HG03469 (cell line): ENCODE data around the gene CACNB2.

Source experiments
- ATAC-seq: cut with Tn5 transposase; IDR thresholded peaks from one replicate; pipeline ENCODE4 v1.9.1; 2021; ENCODE audit warnings: mild to moderate bottlenecking, moderate library complexity, moderate number of reproducible peaks; ENCODE audit not compliant: unreplicated experiment

Gene CACNB2

DNA sequence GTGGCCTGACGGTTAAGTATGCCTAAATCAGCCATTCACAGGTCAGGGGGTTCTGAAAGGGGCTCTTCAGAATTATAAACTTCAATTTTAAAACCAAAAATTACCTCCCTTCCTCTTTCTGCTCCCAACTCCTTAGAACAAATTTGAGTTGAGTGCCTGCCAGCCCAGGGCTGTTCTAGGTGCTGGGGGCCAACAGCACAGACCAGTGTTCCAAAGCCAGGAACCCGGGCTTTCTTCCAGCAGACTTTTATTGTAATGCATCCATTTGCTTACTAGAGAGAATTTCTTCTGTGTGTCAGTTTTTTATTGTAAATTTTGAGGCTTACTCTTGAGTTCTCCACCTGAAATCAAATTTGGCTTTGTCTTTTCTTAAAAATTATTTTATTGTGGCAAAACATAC is 238.5 kb downstream of the CACNB2 start:
- no peak for ATAC-seq

DNA sequence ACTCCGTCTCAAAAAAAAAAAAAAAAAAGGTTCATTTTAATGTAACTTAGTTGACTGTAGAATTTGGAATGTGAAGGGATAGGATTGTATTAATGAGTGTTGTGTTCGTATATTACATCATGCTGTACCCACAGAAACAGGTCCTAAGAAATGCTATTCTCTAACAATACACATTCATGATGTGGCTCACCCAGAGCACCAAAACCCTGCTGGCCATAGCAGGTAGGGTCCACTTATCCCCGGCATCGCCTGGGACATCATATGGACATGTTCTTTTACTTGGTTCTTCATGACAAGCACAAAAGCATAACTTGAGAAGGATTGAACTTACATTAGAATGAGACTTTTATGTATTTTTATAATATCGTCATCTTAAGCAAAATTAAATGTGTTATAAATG is 241.5 kb downstream of the CACNB2 start:
- no peak for ATAC-seq

DNA sequence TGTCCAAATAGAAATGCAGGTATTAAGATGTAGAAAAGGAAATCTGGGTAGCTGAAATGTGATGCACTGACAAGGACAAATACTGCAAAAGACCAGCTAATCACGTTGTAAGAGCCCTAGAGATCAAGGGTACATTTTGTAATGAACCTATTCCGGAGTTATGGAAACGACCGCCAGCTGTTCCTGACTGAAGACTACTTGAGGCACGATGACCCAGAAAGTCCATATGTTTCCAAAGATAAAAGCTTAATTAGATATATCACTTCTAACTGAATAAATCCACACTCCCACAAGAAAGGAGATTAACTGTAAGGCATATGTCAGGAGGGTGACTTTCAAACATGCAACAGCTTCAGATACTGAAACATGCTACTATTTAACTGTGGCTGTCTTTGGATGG is 257.7 kb downstream of the CACNB2 start:
- no peak for ATAC-seq

DNA sequence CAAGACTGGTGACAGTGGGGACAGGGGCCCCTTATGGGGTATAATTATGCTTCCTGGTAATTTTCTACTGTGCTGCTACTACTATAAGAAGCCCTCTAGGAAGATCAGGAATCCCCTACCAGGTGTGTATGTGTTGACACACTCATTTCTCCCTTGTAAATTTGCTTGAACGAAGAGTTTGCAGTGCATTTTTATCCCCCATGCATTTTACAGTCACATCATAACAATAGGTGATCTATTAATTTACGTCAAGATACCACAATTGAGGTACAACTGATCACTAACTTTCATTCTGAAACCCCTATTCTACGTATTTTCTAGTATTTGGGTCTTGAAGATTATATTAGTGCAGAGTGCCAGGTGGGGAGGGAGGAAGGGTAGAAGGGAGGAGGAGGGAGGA is 258.9 kb downstream of the CACNB2 start:
- peak; percentile 66 for ATAC-seq

DNA sequence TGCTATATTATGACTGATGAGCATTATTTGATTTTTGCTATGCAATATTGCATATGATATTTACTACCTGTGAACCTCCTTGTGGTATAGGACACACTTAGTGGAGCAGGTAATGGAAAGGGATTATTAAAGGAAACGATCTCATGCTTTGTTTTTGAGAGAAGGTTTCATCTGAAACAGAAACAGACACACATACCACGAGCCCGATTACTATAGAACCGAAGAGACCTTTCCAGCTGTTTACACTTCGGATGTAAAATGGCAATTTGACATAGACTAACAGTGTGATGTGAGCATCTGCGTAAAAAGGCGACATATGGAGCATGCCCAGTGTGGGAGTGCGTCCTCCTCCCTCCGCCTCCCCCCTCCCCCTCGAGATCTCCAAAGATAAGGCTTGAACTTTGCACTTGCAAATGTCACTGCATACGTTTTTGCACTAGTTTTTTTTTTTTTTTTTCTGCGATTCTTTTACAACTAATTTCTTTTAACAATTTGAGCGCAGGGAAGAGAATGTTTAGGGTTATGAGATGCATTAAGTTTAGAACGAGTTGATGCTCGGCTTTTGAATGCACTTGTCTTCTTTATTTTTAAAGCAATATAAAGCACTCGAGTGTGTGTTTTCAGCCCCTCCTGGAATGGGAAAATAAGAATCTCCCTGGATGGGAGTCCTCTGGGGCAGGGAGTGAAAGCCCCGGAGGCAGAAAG is 260.1 kb downstream of the CACNB2 start:
- ATAC-seq: no peak

DNA sequence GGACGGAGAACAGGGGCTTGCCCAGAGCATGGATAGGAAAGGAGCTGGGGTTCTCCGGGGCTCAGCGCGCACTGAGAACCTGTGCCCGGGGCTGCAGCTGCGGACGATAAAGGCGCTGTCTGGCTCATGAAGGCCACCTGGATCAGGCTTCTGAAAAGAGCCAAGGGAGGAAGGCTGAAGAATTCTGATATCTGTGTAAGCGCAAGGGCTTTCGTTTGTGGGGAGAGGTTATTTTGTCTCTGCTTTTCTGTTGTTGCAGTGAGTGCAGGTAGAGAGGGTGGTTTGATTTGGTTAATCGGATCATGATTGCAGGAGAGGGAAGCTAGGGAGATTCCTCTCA is 260.7 kb downstream of the CACNB2 start:
- ATAC-seq: no peak

DNA sequence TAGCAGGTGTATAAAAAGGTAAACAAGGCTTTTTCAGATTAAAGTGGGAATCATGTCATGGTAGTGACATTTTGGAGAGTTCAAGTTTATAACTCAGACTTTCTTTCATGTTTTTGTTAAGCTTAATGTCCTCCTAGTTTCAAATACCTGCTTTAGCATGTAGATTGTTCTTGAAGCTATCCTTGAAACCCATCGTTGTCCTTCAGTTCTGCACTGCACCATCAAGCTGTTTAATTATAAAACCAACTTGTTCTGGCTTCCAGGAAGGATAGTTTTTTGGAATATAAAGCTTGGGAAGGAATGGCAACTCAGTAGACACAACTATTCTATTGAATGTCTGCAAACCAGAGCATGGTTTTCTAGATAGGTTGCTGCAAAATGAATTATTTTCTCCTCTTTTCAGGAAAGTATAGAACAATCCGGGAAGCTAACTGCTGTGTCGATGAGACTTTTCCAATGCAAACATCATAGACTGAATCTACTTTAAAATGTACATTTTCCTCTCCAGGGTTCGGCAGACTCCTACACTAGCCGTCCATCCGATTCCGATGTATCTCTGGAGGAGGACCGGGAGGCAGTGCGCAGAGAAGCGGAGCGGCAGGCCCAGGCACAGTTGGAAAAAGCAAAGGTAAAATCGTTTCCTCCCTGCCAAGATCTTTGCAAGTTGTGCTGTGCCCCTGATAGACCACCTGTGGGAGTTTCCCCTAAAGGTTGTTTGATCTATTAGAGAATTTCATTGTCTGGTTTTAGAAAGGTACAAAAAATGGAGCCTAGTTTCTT is 261.4 kb downstream of the CACNB2 start:
- ATAC-seq: no peak

DNA sequence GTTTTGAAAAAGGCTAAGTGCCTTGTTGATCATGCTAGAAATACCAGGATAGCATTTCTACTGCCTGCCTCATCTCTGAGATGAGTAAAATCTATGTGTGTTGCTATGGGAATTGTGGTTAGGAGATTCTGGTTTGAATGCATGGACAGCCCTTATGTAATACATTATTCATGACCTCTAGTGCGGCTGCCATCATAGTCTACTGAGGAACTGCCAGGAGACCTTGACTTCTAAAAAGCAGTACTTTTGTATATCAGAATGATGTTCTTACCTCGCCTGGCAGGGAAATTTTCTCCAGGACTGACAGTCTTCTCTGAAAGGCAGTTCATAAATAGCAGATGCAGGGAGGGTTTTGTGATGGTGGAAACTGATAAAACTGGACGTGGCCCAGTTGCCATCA is 262.6 kb downstream of the CACNB2 start:
- ATAC-seq: no peak

DNA sequence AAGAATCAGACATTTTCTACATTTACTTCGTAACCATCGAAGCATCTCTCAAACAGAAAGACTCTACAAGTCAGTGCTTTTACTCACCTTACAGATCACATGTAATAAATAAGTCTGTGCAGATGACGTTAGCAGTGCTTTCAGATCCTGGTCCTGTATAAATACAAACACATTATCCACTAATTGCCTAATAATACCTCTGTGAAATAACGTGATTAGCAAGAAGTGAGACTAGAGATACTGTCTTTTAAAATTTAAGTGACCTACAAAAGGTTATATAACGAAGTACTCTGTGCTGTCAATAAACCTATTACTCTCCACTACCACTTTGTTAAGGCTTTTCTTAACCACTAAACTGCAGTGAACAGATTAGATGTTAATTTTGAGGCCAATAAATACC is 264.3 kb downstream of the CACNB2 start:
- ATAC-seq: no peak

DNA sequence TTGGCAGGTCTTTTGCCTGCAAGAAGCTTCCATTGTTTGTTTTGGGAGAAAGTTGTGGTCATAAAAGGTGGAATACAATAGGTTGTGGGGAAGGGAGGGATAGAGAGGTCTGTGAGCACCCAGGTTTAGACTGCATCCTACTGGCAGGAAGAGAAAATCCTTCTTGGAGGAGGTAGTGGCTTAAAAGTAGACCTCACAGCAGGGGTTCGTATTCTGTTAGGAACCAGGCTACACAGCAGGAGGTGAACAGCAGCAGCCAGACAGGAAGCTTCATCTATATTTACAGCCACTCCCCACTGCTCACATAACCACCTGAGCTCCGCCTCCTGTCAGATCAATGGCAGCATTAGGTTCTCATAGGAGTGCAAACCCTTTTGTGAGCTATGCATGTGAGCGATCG is 265.9 kb downstream of the CACNB2 start:
- no peak for ATAC-seq

DNA sequence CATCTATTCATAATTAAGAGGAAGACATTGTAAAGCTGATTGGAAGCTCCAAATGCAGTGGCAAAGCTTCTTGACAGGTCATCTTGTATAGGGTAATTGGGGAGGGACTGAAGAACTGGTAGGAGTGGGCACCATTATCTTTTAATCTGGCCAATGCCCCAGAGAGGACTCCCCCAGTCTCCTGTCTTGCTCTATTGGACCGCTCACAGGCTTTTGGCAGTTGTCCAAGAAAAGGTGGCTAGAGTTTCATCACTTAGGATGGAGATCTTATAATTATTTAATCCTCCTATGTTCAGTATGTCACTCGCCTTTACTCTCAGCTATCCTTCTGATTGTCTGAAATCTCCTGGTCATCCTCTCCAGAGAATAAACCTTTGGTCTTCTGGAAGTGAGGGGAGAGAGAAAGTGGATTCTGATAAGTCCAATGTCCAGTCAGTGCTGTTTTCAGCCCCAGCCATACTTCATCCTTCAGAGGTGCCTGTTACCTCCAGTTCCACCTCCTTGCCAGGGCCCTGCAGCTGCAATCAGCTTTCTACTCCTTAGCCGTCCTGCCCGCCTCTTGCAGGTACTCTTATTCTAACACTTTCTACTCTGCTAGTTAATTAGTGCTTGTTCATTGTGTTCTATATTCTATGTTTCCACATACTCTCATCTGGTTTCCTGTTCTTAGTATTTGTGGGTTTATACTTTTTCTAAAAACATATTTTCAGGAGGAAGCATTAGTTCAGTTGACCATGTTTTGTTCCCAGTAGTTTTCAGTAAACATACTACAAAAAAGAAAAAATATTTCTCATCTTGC is 269.6 kb downstream of the CACNB2 start:
- ATAC-seq: no peak

DNA sequence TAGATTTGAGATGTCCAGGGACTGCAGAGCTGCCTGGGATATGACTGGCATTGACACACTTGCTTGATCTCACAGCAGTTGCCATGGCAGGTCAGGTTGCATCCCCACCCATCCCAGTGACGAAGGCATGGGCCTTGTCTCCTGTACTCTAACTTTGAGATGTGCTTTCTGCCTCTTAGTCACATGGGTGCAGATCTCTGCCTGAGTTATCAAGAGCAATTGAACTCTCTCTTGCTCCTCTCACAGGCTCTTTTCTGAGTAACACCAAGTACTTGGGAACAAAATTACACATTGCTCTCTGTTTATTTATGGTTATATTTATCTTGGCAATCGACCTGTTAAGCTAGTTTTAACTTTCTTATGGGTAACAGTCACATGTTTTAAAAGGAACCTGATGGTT is 273.8 kb downstream of the CACNB2 start:
- ATAC-seq: no peak

DNA sequence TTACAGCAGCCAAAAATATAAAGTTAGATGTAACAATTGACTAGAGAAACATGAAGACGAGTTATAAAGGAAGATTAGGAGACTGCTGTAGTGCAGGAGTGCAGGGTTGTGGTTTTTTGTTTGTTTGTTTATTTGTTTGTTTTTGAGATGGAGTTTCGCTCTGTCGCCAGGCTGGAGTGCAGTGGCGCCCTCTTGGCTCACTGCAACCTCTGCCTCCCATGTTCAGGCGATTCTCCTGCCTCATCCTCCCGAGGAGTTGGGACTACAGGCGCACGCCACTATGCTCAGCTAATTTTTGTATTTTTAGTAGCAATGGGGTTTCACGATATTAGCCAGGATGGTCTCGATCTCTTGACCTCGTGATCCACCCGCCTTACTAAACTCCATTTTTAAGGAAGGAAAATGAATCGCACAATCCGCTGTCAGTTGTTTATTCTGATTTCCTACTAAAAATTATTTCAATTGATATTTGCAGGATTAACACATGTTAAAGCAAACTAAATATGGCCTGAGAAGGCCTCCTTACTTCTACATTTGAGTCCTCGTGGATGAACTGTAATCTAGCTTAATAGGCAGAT is 277.8 kb downstream of the CACNB2 start:
- no peak for ATAC-seq

DNA sequence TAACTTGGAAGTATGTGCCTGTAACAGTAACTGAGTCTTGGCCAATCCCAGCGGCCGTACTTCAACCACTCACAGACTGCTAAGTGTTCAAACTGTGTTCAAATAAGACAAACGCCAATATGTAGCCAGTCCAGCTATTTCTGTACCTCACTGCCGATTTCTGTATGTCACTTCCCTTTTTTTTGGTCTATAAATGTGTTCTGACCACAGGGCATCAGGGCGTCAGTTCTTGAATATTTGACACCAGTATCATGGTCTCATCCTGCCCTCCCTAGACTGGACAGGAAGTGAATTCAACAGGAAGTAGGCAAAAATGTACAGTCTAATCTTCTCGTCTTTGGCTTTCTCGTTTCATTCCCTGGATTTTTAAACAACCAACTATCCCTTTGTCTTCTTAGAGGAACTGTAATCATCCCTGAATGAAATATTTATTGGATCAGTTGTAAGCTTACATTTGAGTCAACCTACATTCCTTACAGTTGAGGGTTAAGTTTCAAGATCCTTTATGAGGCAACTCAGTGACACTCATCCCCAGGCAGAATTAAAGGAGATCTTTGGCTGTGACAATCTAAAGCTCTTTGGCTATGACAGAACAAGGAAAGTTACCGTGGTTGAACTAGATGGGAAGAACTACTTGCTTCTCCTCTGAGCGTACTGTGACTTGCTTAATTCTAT is 278.5 kb downstream of the CACNB2 start:
- no peak for ATAC-seq

DNA sequence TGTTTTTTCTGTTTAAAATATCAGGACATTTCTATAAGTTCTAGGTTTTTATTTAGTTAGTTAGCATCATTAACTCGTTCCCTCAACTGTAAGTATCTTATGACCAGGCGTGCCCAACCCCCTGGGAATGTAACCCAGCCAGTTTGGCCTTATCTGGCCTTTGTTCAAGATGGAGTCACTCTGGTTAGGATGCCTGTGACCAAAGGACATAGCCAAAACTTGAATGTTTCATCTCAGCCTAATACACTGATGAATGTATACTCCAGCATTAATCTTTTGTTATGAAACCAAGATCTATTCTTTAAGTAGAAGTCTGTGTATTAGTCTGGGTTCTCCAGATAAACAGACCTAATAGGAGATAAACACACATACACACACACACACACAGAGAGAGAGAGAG is 279.7 kb downstream of the CACNB2 start:
- no peak for ATAC-seq

DNA sequence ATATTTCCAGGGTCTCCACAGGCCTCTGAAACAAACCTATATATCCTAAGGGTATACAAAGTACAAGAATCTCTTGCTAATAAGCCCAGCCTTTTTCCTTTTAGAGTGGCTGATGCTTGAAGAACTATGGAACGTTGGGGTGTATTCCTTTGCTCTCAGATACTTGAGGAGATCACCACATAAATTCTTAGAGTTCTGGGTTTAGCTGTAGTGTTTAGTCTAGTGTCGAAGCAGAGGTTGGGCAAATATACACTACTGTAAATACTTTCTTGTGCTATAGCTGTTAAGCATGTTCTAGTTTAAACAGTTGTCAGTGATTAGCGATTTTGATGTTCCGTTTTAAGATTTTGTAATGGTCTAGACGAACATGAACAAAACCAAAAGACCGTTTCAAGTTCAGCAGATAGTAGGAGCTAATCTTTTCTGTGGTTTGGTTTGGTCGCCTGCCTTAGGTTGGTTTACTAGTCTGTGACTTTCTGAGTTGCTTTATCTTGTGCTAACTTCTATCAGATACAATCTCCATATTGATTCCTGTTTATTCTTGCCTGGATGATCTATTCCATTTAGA is 281.6 kb downstream of the CACNB2 start:
- ATAC-seq: no peak

DNA sequence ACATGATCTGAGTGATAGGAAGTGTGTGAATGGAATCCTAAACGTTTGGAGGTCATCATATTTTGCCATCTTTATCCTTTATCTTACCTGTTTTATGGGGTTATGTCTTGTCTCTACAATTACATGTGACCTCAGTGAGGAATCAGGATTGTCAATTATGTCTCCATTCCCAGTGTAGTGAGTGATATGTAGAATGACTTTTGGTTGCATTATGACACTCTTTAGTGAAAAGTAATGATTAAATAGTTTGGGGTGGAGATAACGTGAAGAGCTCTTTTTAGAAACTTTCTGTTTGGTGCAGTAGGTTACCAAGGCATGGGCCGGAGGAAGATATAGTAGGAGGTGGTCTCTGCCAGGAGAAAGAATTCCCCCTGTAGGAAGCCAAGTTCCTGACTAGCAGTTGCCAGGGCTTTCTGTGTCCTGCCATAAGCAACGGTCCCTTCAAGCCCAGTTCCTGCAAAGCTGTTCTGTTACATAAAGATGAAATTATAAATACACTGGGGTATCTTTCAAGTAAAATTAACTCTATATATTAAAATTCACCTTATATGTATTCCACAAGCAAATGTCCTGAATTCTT is 282.9 kb downstream of the CACNB2 start:
- no peak for ATAC-seq

DNA sequence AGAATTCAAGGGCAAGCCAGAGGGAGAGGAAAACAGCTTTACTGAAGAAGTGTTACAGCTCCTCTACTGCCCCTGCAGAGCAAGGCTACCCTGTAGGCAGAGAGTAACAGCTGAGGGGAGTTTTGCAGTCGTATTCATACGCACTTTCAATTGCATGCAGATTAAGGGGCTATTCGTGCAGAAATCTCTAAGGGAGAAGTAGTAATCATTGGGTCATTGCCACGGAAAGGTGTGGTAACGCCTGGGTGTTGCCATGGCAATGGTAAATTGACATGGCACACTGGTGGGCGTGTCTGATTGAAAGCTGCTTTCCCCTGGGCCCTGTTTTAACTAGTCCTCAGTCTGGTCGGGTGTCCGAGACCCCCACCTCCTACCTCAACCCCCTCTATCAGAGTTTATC is 284.0 kb downstream of the CACNB2 start:
- no peak for ATAC-seq

DNA sequence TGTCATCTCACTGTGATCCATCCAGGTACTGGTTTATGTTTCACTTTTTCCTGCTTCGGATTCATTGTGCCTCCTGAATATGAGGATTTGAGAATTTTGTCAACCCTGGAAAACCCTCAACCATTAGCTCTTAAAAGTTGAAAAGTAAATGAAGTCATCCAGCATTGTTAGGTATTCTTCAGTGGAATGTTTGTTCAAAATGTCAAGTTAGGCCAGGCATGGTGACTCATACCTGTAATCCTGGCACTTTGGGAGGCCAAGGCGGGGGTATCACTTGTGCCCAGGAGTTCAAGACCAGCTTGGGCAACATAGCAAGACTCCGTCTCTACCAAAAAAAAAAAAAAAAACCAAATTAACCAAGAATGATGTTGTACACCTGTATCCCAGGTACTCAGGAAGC is 289.1 kb downstream of the CACNB2 start:
- ATAC-seq: no peak

DNA sequence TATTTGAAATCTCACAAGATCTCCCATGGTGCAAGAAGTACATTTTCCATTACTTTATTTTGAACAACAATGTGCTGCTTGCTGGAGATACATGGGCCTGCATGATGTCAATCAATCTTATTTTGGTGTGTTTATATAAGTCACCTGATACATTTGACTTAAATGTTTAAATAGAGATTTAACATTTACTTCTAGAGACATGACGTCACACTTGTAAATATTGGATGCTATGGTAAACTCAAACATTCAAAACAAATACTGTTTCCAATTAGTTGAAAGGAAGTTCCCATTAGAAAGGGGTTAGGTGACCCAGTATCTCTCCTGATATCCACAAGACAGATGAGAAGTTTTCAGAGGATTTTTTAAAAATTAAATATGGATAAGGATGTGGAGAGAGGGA is 296.7 kb downstream of the CACNB2 start:
- no peak for ATAC-seq
